ENCODE results near the gene CASP10.

The CASP10 gene

GRCh38 chr2:201234663-201235135 lies 51.8 kb downstream of the CASP10 start:
- DNase-seq, result no peak

GRCh38 chr2:201235860-201236811 lies 53.2 kb downstream of the CASP10 start:
- DNase-seq, result peak; percentile 55

GRCh38 chr2:201237486-201238123 lies 54.7 kb downstream of the CASP10 start:
- no peak for DNase-seq

- peak; percentile 56 for DNase-seq
These were observed 56.4 kb downstream of the CASP10 start for GRCh38 chr2:201239167-201239935.

GRCh38 chr2:201242571-201243277 lies 59.8 kb downstream of the CASP10 start:
- DNase-seq, result no peak

GRCh38 chr2:201244829-201245228 lies 61.9 kb downstream of the CASP10 start:
- no peak for DNase-seq

- DNase-seq, result no peak
These were observed 63.3 kb downstream of the CASP10 start for GRCh38 chr2:201246280-201246679.

GRCh38 chr2:201248288-201248844 lies 65.4 kb downstream of the CASP10 start:
- no peak for DNase-seq

GRCh38 chr2:201249889-201250288 lies 66.9 kb downstream of the CASP10 start:
- no peak for DNase-seq

- no peak for DNase-seq
These were observed 67.8 kb downstream of the CASP10 start for GRCh38 chr2:201250741-201251140.

- DNase-seq, result no peak
These were observed 71.3 kb downstream of the CASP10 start for GRCh38 chr2:201254081-201254730.

- no peak for DNase-seq
These were observed 72.6 kb downstream of the CASP10 start for GRCh38 chr2:201255408-201256033.

GRCh38 chr2:201256082-201256481 lies 73.1 kb downstream of the CASP10 start:
- DNase-seq, result no peak

- peak; percentile 75 for DNase-seq
These were observed 74.5 kb downstream of the CASP10 start for GRCh38 chr2:201257381-201257955.

GRCh38 chr2:201257956-201258665 lies 75.2 kb downstream of the CASP10 start:
- DNase-seq, result peak; percentile 96

- DNase-seq, result no peak
These were observed 76.0 kb downstream of the CASP10 start for GRCh38 chr2:201258666-201259615.

- peak; percentile 84 for DNase-seq
These were observed 77.4 kb downstream of the CASP10 start, which contains the start of gene CASP8 for GRCh38 chr2:201260302-201260800. TSS of gene CASP8 (plus strand) at chr2:201260536. CDS start at chr2:201266487, 5,951 bp downstream.

GRCh38 chr2:201261471-201261870 lies 78.5 kb downstream of the CASP10 start:
- DNase-seq, result peak; percentile 70
